ENCODE measurements around the gene C14orf180. TPM values are rescaled to one million over a fixed set of nuclear protein-coding genes. Genes with fewer than 3 reads are reported as not detected.

The C14orf180 gene
- total RNA-seq, 1 donor from 2014 or later: 1.7 TPM

- Histone ChIP-seq H3K9me3 (no peaks in the 10 kb centered on the region), H3K4me1 (peaks cover 3% of the 10 kb centered on the region), H3K36me3 (no peaks in the 10 kb centered on the region), H3K4me3 (no peak overlapping the region), H3K27ac (no peak overlapping the region), H3K27me3 (no peaks in the 10 kb centered on the region)
- no peak for DNase-seq (ENCODE audit: extremely low spot score in 2 of 2)
- no peak for TF ChIP-seq CTCF (IDR thresholded peaks at IDR 0.05)
- no peak for TF ChIP-seq POLR2A (IDR thresholded peaks at IDR 0.05)
- no peak for TF ChIP-seq POLR2AphosphoS5 (IDR thresholded peaks at IDR 0.05; ENCODE audit: insufficient read depth in 1 of 2, low read depth in 1 of 2)
- intact Hi-C loops (cut with DNase I): no loop called here
Measured at GRCh38 chr14:104595116-104595675, 15.6 kb downstream of the C14orf180 start.

DNA sequence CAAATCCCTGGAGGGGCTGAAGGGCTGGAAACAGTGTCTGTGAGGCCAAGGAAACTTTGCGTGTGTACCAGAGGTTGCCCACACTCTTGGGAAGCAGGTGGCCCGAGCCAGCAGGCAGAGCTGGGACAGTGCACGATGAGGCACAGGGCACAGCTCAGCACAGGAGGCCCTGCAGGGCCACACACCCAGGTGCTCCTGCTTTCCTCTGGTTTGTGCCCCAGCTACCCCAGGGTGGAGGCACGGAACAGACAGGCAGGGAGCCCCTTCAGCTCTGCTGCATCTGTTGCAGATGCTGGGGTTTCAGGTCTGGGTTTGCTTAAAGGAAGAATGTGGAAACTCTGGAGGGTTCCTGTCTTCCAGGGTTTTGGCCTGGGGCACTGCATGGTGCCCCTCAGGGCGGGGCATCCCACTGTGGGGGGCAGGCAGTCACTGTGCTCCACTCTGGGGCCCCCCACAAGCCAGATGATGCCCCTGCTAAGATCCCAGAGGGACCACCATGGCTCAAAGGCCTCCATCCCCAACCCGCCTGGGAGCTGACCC, 16.4 kb downstream of the C14orf180 start:
- intact Hi-C loops (cut with DNase I): no loop called here
- no peak overlapping the region for H3K4me3 ChIP-seq
- peaks cover 3% of the 10 kb centered on the region for H3K4me1 ChIP-seq
- no peak for TF ChIP-seq POLR2AphosphoS5 (IDR thresholded peaks at IDR 0.05; ENCODE audit: insufficient read depth in 1 of 2, low read depth in 1 of 2)
- TF ChIP-seq CTCF (IDR thresholded peaks at IDR 0.05): no peak
- TF ChIP-seq POLR2A (IDR thresholded peaks at IDR 0.05): no peak
- H3K27ac ChIP-seq: no peak overlapping the region
- H3K9me3 ChIP-seq: no peaks in the 10 kb centered on the region
- H3K36me3 ChIP-seq: no peaks in the 10 kb centered on the region
- no peaks in the 10 kb centered on the region for H3K27me3 ChIP-seq
- no peak for DNase-seq (ENCODE audit: extremely low spot score in 2 of 2)

DNA sequence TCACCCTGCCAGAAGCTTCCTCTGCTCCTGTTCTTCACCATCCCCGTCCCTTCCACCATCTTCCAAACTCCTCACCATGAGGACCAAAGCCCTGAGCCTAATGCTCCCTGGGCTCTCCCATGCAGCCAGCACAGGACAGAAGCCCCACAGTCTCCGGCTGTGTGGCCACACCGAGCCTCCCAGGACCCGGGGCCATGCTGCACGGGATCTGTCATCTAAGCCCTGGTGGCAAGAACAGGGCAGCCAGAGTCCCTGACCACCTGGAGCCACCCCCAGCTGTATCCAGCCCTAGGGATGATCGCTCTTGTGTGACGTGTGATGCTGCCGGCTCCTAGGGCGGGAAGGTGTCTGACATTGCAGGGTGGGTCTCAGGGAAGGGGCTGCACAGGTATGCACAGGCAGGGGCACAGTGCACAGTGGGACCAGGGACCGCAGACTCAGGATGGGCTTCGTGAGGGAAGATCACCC, 16.9 kb downstream of the C14orf180 start:
- H3K4me3 ChIP-seq: no peak overlapping the region
- peaks cover 3% of the 10 kb centered on the region for H3K4me1 ChIP-seq
- no peaks in the 10 kb centered on the region for H3K27me3 ChIP-seq
- H3K9me3 ChIP-seq: no peaks in the 10 kb centered on the region
- intact Hi-C loops (cut with DNase I): no loop called here
- no peak for TF ChIP-seq POLR2AphosphoS5 (IDR thresholded peaks at IDR 0.05; ENCODE audit: insufficient read depth in 1 of 2, low read depth in 1 of 2)
- TF ChIP-seq CTCF (IDR thresholded peaks at IDR 0.05): no peak
- no peak for TF ChIP-seq POLR2A (IDR thresholded peaks at IDR 0.05)
- DNase-seq (ENCODE audit: extremely low spot score in 2 of 2): no peak
- no peak overlapping the region for H3K27ac ChIP-seq
- H3K36me3 ChIP-seq: no peaks in the 10 kb centered on the region

- H3K4me3 ChIP-seq: no peak overlapping the region
- H3K36me3 ChIP-seq: no peaks in the 10 kb centered on the region
- H3K27ac ChIP-seq: no peak overlapping the region
- TF ChIP-seq POLR2A (IDR thresholded peaks at IDR 0.05) (no peak), CTCF (IDR thresholded peaks at IDR 0.05) (no peak), POLR2AphosphoS5 (IDR thresholded peaks at IDR 0.05; ENCODE audit: insufficient read depth in 1 of 2, low read depth in 1 of 2) (no peak)
- intact Hi-C loops (cut with DNase I): no loop called here
- H3K4me1 ChIP-seq: peaks cover 3% of the 10 kb centered on the region
- H3K9me3 ChIP-seq: no peaks in the 10 kb centered on the region
- no peaks in the 10 kb centered on the region for H3K27me3 ChIP-seq
- no peak for DNase-seq (ENCODE audit: extremely low spot score in 2 of 2)
Measured at GRCh38 chr14:104596927-104597351, 17.4 kb downstream of the C14orf180 start.

GRCh38 chr14:104597576-104597975, 18.0 kb downstream of the C14orf180 start:
- Histone ChIP-seq H3K4me3 (no peak overlapping the region), H3K27me3 (no peaks in the 10 kb centered on the region), H3K9me3 (no peaks in the 10 kb centered on the region), H3K36me3 (no peaks in the 10 kb centered on the region), H3K4me1 (peaks cover 3% of the 10 kb centered on the region), H3K27ac (no peak overlapping the region)
- DNase-seq (ENCODE audit: extremely low spot score in 2 of 2): no peak
- TF ChIP-seq CTCF (IDR thresholded peaks at IDR 0.05): no peak
- no peak for TF ChIP-seq POLR2AphosphoS5 (IDR thresholded peaks at IDR 0.05; ENCODE audit: insufficient read depth in 1 of 2, low read depth in 1 of 2)
- intact Hi-C loops (cut with DNase I): no loop called here
